H1 (cell line): Measurements from ENCODE around the gene PARD6B. TPM values are rescaled to one million over a fixed set of nuclear protein-coding genes. Genes with fewer than 3 reads are reported as not detected.

Experiments
- BCL11A ChIP-seq, 2 experiments: IDR thresholded peaks; one replicate each; pipeline ENCODE4 v1.6.1; 2011; ENCODE audit warnings: low read depth in 2 of 2, low read length in 2 of 2, mild to moderate bottlenecking in 2 of 2
- JUN ChIP-seq: IDR thresholded peaks from 2 replicates; pipeline ENCODE4 v1.6.1; 2011; ENCODE audit warnings: low read depth, mild to moderate bottlenecking, improper control_type of control experiment, low read length
- PHF8 ChIP-seq: fragments of 200-600 bp; sonication (generic); conservative IDR thresholded peaks from 2 replicates; pipeline ENCODE4 v1.7.1; 2012; ENCODE audit warnings: low read depth, mild to moderate bottlenecking, inconsistent platforms, low read length, moderate library complexity
- RXRA ChIP-seq: IDR thresholded peaks from 2 replicates; pipeline ENCODE4 v1.6.1; 2011; ENCODE audit warnings: low read depth, mild to moderate bottlenecking, low read length, moderate library complexity; ENCODE audit not compliant: insufficient read depth
- polyA plus RNA-seq, 7 experiments: library from polyadenylated mRNA; depleted of rRNA in 3 of 7; stranded (reverse) in 5 of 7; unstranded in 2 of 7; fragments of >200 nt in 5 of 7; fragments of 200-250 nt in 2 of 7; gene quantifications; 1 replicate in 5 of 7; 2 replicates in 1 of 7; 4 replicates in 1 of 7; pipeline versions ENCODE4 v1.2.1 to v1.2.3, GENCODE V29; 2011 to 2013; ENCODE audit warnings: missing spikeins in 2 of 7, mixed read lengths in 2 of 7
- total RNA-seq: library from RNA; stranded (reverse); fragmentation: NEBNext Ultra II Directional; extraction: Animal tissue kit (Norgen Biotek cat#: 25700); gene quantifications from 2 replicates; pipeline ENCODE4 v1.2.1, GENCODE V29; 2021
- TF ChIP-seq, protein P1 (sequence below): IDR thresholded peaks from 2 replicates; pipeline ENCODE4 v1.6.1; 2011; ENCODE audit warnings: low read depth, mild to moderate bottlenecking, low read length; ENCODE audit not compliant: insufficient read depth
- TF ChIP-seq, protein P2 (sequence below), 3 experiments: IDR thresholded peaks; 1 replicate in 2 of 3; 2 replicates in 1 of 3; pipeline versions ENCODE4 v1.5.1 to v1.6.1; 2011; ENCODE audit warnings: low read length in 3 of 3, mild to moderate bottlenecking in 3 of 3, inconsistent platforms in 2 of 3, low read depth in 1 of 3, moderate library complexity in 1 of 3; ENCODE audit not compliant: insufficient read depth in 1 of 3; ENCODE audit errors: control extremely low read depth in 1 of 3
- TF ChIP-seq, protein P3 (sequence below): IDR thresholded peaks from 2 replicates; pipeline ENCODE4 v1.6.1; 2012; ENCODE audit warnings: inconsistent platforms

Gene PARD6B
- total and polyA plus RNA-seq, 2 of the 8 experiments (the other 6 are each of a cell fraction or from before 2014, with no cell fraction given) = 5.2 to 34.1 TPM

DNA sequence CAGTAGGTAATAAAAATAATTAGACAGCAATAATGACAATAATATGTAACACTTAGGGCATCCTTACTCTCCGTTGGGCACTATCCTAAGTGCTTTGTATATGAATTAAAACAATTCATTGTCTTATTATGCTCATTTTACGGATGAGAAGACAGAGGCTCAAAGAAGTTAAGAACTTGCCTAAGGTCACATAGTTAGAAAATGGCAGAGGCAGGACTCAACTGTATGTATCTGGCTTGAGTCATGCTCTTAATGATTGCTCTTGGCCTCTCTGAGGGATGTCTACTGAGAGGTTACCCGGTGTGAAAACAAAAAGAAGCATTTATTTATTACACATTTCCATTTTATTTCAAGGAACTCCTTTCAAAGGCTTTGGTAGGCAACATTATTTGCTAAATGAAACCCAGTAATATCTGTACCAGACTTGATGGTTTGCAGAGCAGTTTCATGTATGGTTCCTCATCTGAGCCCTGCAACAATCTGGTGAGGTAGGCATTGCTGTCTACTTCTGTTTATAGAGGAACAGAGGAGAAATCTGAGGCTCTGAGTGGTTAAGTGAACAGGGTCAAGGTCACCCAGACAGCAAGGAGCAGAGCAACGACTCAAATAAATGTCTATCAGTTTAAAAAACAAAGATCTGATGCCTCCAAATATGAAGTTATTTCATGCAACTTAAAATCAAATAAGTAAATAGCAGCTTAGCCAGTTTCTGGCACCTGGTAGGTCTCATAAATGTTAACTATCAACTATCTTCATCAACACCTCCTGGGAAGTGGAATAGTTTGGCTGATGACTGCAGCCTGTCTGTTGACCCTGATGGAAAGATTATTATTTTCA is 4.2 kb upstream of the PARD6B start (continued):
- TF ChIP-seq PHF8 (no peak), BCL11A (IDR thresholded peaks at IDR 0.05; ENCODE audit: low read depth in 2 of 2, low read length in 2 of 2) (no peak), JUN (no peak), RXRA (no peak)
- TF ChIP-seq, protein P1, sequence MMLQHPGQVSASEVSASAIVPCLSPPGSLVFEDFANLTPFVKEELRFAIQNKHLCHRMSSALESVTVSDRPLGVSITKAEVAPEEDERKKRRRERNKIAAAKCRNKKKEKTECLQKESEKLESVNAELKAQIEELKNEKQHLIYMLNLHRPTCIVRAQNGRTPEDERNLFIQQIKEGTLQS = no peak
- TF ChIP-seq, protein P2, sequence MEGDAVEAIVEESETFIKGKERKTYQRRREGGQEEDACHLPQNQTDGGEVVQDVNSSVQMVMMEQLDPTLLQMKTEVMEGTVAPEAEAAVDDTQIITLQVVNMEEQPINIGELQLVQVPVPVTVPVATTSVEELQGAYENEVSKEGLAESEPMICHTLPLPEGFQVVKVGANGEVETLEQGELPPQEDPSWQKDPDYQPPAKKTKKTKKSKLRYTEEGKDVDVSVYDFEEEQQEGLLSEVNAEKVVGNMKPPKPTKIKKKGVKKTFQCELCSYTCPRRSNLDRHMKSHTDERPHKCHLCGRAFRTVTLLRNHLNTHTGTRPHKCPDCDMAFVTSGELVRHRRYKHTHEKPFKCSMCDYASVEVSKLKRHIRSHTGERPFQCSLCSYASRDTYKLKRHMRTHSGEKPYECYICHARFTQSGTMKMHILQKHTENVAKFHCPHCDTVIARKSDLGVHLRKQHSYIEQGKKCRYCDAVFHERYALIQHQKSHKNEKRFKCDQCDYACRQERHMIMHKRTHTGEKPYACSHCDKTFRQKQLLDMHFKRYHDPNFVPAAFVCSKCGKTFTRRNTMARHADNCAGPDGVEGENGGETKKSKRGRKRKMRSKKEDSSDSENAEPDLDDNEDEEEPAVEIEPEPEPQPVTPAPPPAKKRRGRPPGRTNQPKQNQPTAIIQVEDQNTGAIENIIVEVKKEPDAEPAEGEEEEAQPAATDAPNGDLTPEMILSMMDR (IDR thresholded peaks at IDR 0.05; ENCODE audit: control extremely low read depth in 1 of 3, insufficient read depth in 1 of 3, low read depth in 1 of 3, low read length in 3 of 3) = no peak
- TF ChIP-seq, protein P3, sequence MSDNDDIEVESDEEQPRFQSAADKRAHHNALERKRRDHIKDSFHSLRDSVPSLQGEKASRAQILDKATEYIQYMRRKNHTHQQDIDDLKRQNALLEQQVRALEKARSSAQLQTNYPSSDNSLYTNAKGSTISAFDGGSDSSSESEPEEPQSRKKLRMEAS = no peak
